ENCODE results near the gene KLRG1. TPM values are rescaled to one million over a fixed set of nuclear protein-coding genes. Genes with fewer than 3 reads are reported as not detected.

KLRG1 gene
- total RNA-seq, 2 donors from 2014 or later: 2.5 to 5.5 TPM

- DNase-seq (no peak), ATAC-seq (replicated peaks in 1 of 2) (peak; percentile 59 to 72)
- Mint-ChIP-seq H3K9me3 (peaks cover 0 to 3% of the 10 kb centered on the region in 2 donors), H3K4me3 (no peak overlapping the region), H3K4me1 (ENCODE audit: low read depth) (peaks cover 37% of the 10 kb centered on the region), H3K27me3 (ENCODE audit: low read depth) (no peaks in the 10 kb centered on the region), H3K27ac (no peak overlapping the region), H3K36me3 (ENCODE audit: insufficient read depth in 2 of 2) (peaks cover 0 to 3% of the 10 kb centered on the region in 2 donors)
Measured at GRCh38 chr12:9034095-9034494, 44.7 kb downstream of the KLRG1 start.

GRCh38 chr12:9036227-9036626, 46.9 kb downstream of the KLRG1 start:
- Mint-ChIP-seq H3K9me3 (peaks cover 0 to 3% of the 10 kb centered on the region in 2 donors), H3K27ac (no peak overlapping the region), H3K4me1 (ENCODE audit: low read depth) (peaks cover 45% of the 10 kb centered on the region)

GRCh38 chr12:9037431-9037830, 48.1 kb downstream of the KLRG1 start:
- Mint-ChIP-seq H3K36me3 (ENCODE audit: insufficient read depth in 2 of 2) (peaks cover 0 to 3% of the 10 kb centered on the region in 2 donors), H3K4me3 (no peak overlapping the region), H3K27me3 (ENCODE audit: low read depth) (no peaks in the 10 kb centered on the region), H3K27ac (no peak overlapping the region), H3K9me3 (peaks cover 0 to 3% of the 10 kb centered on the region in 2 donors), H3K4me1 (ENCODE audit: low read depth) (peaks cover 43% of the 10 kb centered on the region)
- peak; percentile 49 to 63 for ATAC-seq (replicated peaks in 1 of 2)
- no peak for DNase-seq

More at GRCh38 chr12:9036227-9036626, 46.9 kb downstream of the KLRG1 start:
- Mint-ChIP-seq H3K36me3 (ENCODE audit: insufficient read depth in 2 of 2) (peaks cover 0 to 3% of the 10 kb centered on the region in 2 donors), H3K27me3 (ENCODE audit: low read depth) (no peaks in the 10 kb centered on the region), H3K4me3 (no peak overlapping the region)
- ATAC-seq (replicated peaks in 1 of 2): no peak
- no peak for DNase-seq

GRCh38 chr12:9039397-9039977, 50.1 kb downstream of the KLRG1 start:
- DNase-seq (peak in 1 of 2 donors; percentile 23), ATAC-seq (replicated peaks in 1 of 2) (peak; percentile 61 to 66)
- Mint-ChIP-seq H3K27me3 (ENCODE audit: low read depth) (no peaks in the 10 kb centered on the region), H3K4me1 (ENCODE audit: low read depth) (peaks cover 30% of the 10 kb centered on the region), H3K9me3 (peaks cover 0 to 3% of the 10 kb centered on the region in 2 donors), H3K4me3 (peak overlapping the region in 1 of 2 donors; percentile 2), H3K36me3 (ENCODE audit: insufficient read depth in 2 of 2) (peaks cover 0 to 3% of the 10 kb centered on the region in 2 donors), H3K27ac (peak overlapping the region; percentile 77)

- Mint-ChIP-seq H3K27me3 (ENCODE audit: low read depth) (no peaks in the 10 kb centered on the region), H3K4me3 (peak overlapping the region in 1 of 2 donors; percentile 4), H3K36me3 (ENCODE audit: insufficient read depth in 2 of 2) (no peaks in the 10 kb centered on the region), H3K4me1 (ENCODE audit: low read depth) (peaks cover 30% of the 10 kb centered on the region), H3K9me3 (peaks cover 0 to 2% of the 10 kb centered on the region in 2 donors), H3K27ac (no peak overlapping the region)
- DNase-seq: no peak
- ATAC-seq (replicated peaks in 1 of 2): no peak
Measured at GRCh38 chr12:9040484-9041186, 51.3 kb downstream of the KLRG1 start.

- DNase-seq (no peak), ATAC-seq (replicated peaks in 1 of 2) (no peak)
- H3K27me3 Mint-ChIP-seq (ENCODE audit: low read depth): no peaks in the 10 kb centered on the region
- H3K36me3 Mint-ChIP-seq (ENCODE audit: insufficient read depth in 2 of 2): no peaks in the 10 kb centered on the region
- peaks cover 33% of the 10 kb centered on the region for H3K4me1 Mint-ChIP-seq (ENCODE audit: low read depth)
- no peak overlapping the region for H3K4me3 Mint-ChIP-seq
- peaks cover 0 to 6% of the 10 kb centered on the region in 2 donors for H3K9me3 Mint-ChIP-seq
- no peak overlapping the region for H3K27ac Mint-ChIP-seq
Measured at GRCh38 chr12:9041321-9041720, 52.0 kb downstream of the KLRG1 start.

- Mint-ChIP-seq H3K27ac (no peak overlapping the region), H3K36me3 (ENCODE audit: insufficient read depth in 2 of 2) (no peaks in the 10 kb centered on the region), H3K4me1 (ENCODE audit: low read depth) (peaks cover 23% of the 10 kb centered on the region), H3K9me3 (peaks cover 0 to 6% of the 10 kb centered on the region in 2 donors), H3K27me3 (ENCODE audit: low read depth) (no peaks in the 10 kb centered on the region), H3K4me3 (no peak overlapping the region)
- DNase-seq (no peak), ATAC-seq (replicated peaks in 1 of 2) (no peak)
Measured at GRCh38 chr12:9043766-9044165, 54.4 kb downstream of the KLRG1 start.

- Mint-ChIP-seq H3K4me1 (ENCODE audit: low read depth) (peaks cover 5% of the 10 kb centered on the region), H3K27ac (peak overlapping the region; percentile 80), H3K4me3 (no peak overlapping the region), H3K27me3 (ENCODE audit: low read depth) (no peaks in the 10 kb centered on the region), H3K9me3 (peaks cover 0 to 6% of the 10 kb centered on the region in 2 donors), H3K36me3 (ENCODE audit: insufficient read depth in 2 of 2) (no peaks in the 10 kb centered on the region)
- DNase-seq: no peak
- ATAC-seq (replicated peaks in 1 of 2): no peak
Measured at GRCh38 chr12:9047105-9047504, 57.8 kb downstream of the KLRG1 start.

- ATAC-seq (replicated peaks in 1 of 2) (peak in 1 of 2 donors; percentile 25), DNase-seq (no peak)
- Mint-ChIP-seq H3K27ac (peak overlapping the region; percentile 47), H3K4me1 (ENCODE audit: low read depth) (peaks cover 5% of the 10 kb centered on the region), H3K9me3 (peaks cover 0 to 6% of the 10 kb centered on the region in 2 donors), H3K27me3 (ENCODE audit: low read depth) (no peaks in the 10 kb centered on the region), H3K36me3 (ENCODE audit: insufficient read depth in 2 of 2) (no peaks in the 10 kb centered on the region), H3K4me3 (peak overlapping the region in 1 of 2 donors; percentile 43)
Measured at GRCh38 chr12:9048930-9049329, 59.6 kb downstream of the KLRG1 start.

- no peak overlapping the region for H3K4me3 Mint-ChIP-seq
- H3K27ac Mint-ChIP-seq: peak overlapping the region; percentile 66
- H3K36me3 Mint-ChIP-seq (ENCODE audit: insufficient read depth in 2 of 2): no peaks in the 10 kb centered on the region
- DNase-seq (peak in 1 of 2 donors; percentile 44), ATAC-seq (replicated peaks in 1 of 2) (peak; percentile 62 to 67)
- H3K9me3 Mint-ChIP-seq: peaks cover 0 to 6% of the 10 kb centered on the region in 2 donors
- H3K4me1 Mint-ChIP-seq (ENCODE audit: low read depth): peaks cover 5% of the 10 kb centered on the region
- H3K27me3 Mint-ChIP-seq (ENCODE audit: low read depth): no peaks in the 10 kb centered on the region
Measured at GRCh38 chr12:9049520-9050133, 60.3 kb downstream of the KLRG1 start.

GRCh38 chr12:9050521-9051157, 61.3 kb downstream of the KLRG1 start:
- DNase-seq (no peak), ATAC-seq (replicated peaks in 1 of 2) (no peak)
- Mint-ChIP-seq H3K9me3 (peaks cover 0 to 4% of the 10 kb centered on the region in 2 donors), H3K4me1 (ENCODE audit: low read depth) (peaks cover 5% of the 10 kb centered on the region), H3K4me3 (no peak overlapping the region), H3K27me3 (ENCODE audit: low read depth) (no peaks in the 10 kb centered on the region), H3K27ac (no peak overlapping the region), H3K36me3 (ENCODE audit: insufficient read depth in 2 of 2) (no peaks in the 10 kb centered on the region)

GRCh38 chr12:9051158-9051550, 61.8 kb downstream of the KLRG1 start:
- Mint-ChIP-seq H3K4me1 (ENCODE audit: low read depth) (peaks cover 3% of the 10 kb centered on the region), H3K27ac (no peak overlapping the region), H3K4me3 (no peak overlapping the region), H3K9me3 (no peaks in the 10 kb centered on the region), H3K36me3 (ENCODE audit: insufficient read depth in 2 of 2) (no peaks in the 10 kb centered on the region), H3K27me3 (ENCODE audit: low read depth) (no peaks in the 10 kb centered on the region)
- DNase-seq (no peak), ATAC-seq (replicated peaks in 1 of 2) (no peak)

- Mint-ChIP-seq H3K9me3 (no peaks in the 10 kb centered on the region), H3K27ac (no peak overlapping the region), H3K4me1 (ENCODE audit: low read depth) (no peaks in the 10 kb centered on the region), H3K36me3 (ENCODE audit: insufficient read depth in 2 of 2) (no peaks in the 10 kb centered on the region), H3K27me3 (ENCODE audit: low read depth) (no peaks in the 10 kb centered on the region), H3K4me3 (no peak overlapping the region)
- no peak for DNase-seq
- no peak for ATAC-seq (replicated peaks in 1 of 2)
Measured at GRCh38 chr12:9052610-9053009, 63.3 kb downstream of the KLRG1 start.
